ENCODE measurements around the gene RXFP1.

GRCh38 chr4:158588777-158589176 is 67.1 kb downstream of the RXFP1 start:
- TF ChIP-seq POLR2A (IDR thresholded peaks at IDR 0.05) (no peak), CTCF (IDR thresholded peaks at IDR 0.05) (no peak), POLR2AphosphoS5 (IDR thresholded peaks at IDR 0.05) (no peak)

Data from stomach (tissue), 4 donors.